ENCODE measurements around the gene UBE2M.
"Not testable (repeated sequence)": the region's sequence is repeated elsewhere in the genome, so short reads cannot be mapped to it uniquely, and the experiment has no call there.

The UBE2M gene

GRCh38 chr19:58558066-58558622 lies at the start of gene UBE2M:
Gene UBE2M, minus strand, starts transcription at chr19:58558611. Its CDS starts 230 bp downstream, at chr19:58558381.
- no peak for DNase-seq

- DNase-seq, result not testable (repeated sequence)
Measured at GRCh38 chr19:58607213-58607612, 48.8 kb upstream of the UBE2M start.

- DNase-seq, result not testable (repeated sequence)
Measured at GRCh38 chr19:58606251-58606896, 48.0 kb upstream of the UBE2M start.

GRCh38 chr19:58586133-58586765 lies 27.8 kb upstream of the UBE2M start:
- no peak for DNase-seq

GRCh38 chr19:58585442-58586132 lies 27.2 kb upstream of the UBE2M start:
- no peak for DNase-seq

- no peak for DNase-seq
Measured at GRCh38 chr19:58584498-58585441, 26.4 kb upstream of the UBE2M start.

- DNase-seq, result no peak
Measured at GRCh38 chr19:58582985-58583384, 24.6 kb upstream of the UBE2M start.

GRCh38 chr19:58581227-58582141 lies 23.1 kb upstream of the UBE2M start:
- DNase-seq, result no peak

GRCh38 chr19:58579473-58580142 lies 21.2 kb upstream of the UBE2M start:
- DNase-seq, result no peak

GRCh38 chr19:58578012-58578925 lies 19.9 kb upstream of the UBE2M start:
- no peak for DNase-seq

GRCh38 chr19:58577581-58577980 lies 19.2 kb upstream of the UBE2M start:
- not testable (repeated sequence) for DNase-seq

GRCh38 chr19:58575183-58576041 lies 17.0 kb upstream of the UBE2M start:
- no peak for DNase-seq

GRCh38 chr19:58573658-58574164 lies 15.3 kb upstream of the UBE2M start:
- DNase-seq, result no peak

GRCh38 chr19:58572818-58573657 lies 14.6 kb upstream of the UBE2M start, which contains the start of gene MZF1:
Gene MZF1, minus strand, starts transcription at chr19:58573335. Its CDS starts 1,946 bp downstream, at chr19:58571389.
- DNase-seq, result peak; percentile 84

- DNase-seq, result no peak
Measured at GRCh38 chr19:58572026-58572817, 13.8 kb upstream of the UBE2M start.

GRCh38 chr19:58571575-58571947 lies 13.2 kb upstream of the UBE2M start:
- no peak for DNase-seq
